Measurements from ENCODE around the gene RFTN2.

The RFTN2 gene

DNA sequence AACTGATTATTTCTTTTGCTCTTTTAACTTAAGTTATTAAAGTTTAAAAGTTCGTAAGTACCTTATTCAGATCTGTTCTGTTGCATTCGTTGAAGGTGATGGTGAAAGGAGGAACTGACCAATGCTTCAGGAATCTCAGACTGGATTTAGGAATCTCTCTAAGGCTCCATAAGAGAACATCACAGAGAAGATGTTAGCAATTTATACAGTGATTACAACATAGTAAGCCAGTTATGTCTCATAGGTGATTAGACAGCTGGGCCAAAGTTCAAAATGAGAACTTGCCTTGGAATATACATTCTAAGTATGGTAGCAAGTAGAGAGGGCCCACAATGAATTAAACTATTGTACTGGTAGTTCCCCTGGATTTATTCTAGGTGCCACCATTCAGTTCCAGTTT is 32.9 kb upstream of the RFTN2 start:
- no peaks in the 10 kb centered on the region for H3K9me3 ChIP-seq
- TF ChIP-seq, protein P1, sequence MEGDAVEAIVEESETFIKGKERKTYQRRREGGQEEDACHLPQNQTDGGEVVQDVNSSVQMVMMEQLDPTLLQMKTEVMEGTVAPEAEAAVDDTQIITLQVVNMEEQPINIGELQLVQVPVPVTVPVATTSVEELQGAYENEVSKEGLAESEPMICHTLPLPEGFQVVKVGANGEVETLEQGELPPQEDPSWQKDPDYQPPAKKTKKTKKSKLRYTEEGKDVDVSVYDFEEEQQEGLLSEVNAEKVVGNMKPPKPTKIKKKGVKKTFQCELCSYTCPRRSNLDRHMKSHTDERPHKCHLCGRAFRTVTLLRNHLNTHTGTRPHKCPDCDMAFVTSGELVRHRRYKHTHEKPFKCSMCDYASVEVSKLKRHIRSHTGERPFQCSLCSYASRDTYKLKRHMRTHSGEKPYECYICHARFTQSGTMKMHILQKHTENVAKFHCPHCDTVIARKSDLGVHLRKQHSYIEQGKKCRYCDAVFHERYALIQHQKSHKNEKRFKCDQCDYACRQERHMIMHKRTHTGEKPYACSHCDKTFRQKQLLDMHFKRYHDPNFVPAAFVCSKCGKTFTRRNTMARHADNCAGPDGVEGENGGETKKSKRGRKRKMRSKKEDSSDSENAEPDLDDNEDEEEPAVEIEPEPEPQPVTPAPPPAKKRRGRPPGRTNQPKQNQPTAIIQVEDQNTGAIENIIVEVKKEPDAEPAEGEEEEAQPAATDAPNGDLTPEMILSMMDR (IDR thresholded peaks at IDR 0.05; ENCODE audit: low read depth, low read length): no peak
- H3K4me3 ChIP-seq (ENCODE audit: low read depth, low read length): peak overlapping the region; percentile 96
- no peaks in the 10 kb centered on the region for H3K27me3 ChIP-seq
- DNase-seq: no peak
- H3K36me3 ChIP-seq: peaks cover 21% of the 10 kb centered on the region
- no peaks in the 10 kb centered on the region for H3K4me1 ChIP-seq

DNA sequence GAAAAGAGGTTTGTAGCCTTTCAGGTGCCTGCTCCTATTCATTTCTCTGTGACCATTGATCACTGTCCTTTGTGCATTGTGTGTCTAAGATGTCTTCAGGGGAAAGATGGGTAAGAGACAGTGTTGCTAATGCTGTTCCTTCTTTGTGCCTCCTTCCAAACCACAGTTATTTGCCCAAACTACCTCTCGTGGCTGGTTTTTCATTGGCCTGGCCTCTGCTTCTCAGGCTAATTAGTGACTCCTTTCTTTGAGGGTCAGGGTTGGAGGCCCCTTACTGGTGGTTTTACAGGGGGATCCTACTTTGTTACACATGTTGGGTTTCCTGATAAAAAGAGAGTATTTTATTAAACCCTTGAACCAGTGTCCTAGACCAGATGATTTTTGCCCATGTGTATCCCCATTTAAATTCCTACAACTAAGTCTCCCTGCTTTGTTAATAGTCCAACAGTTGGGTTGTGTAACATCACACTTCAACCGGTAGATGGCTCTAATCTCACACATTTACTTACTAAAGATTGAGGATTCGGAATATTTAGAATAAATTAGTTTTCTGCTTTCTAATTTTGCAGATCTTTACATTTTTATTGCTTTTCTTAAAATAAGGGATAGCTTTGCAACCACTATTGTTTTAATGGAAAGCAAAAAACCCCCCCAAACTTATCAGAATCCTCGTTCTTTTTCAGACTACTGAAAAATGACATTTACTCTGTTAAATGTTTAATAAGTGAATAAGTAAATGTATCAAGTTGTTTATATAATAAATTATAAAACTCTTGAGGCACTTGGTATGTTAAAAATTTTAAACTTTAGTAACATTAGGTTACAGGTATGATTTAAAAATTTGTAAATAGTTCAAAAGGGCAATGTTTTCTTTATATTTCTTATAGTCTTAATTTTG is 32.2 kb upstream of the RFTN2 start:
- peak overlapping the region; percentile 96 for H3K4me3 ChIP-seq (ENCODE audit: low read depth, low read length)
- DNase-seq: no peak
- no peaks in the 10 kb centered on the region for H3K9me3 ChIP-seq
- H3K27me3 ChIP-seq: no peaks in the 10 kb centered on the region
- H3K4me1 ChIP-seq: no peaks in the 10 kb centered on the region
- TF ChIP-seq, protein P1 (IDR thresholded peaks at IDR 0.05; ENCODE audit: low read depth, low read length): peak; percentile 71
- peaks cover 21% of the 10 kb centered on the region for H3K36me3 ChIP-seq

DNA sequence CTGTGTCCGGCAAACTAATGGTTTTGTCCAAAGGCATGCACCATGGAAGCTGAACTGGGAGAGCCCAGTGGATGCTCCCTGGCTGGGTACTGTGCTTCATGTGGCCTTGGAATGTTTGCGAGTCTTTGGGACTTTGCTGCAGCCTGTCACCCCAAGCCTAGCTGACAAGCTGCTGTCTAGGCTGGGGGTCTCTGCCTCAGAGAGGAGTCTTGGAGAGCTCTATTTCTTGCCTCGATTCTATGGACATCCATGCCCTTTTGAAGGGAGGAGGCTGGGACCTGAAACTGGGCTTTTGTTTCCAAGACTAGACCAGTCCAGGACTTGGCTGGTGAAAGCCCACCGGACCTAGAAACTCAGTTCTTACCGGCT is 31.4 kb upstream of the RFTN2 start:
- H3K27me3 ChIP-seq: no peaks in the 10 kb centered on the region
- no peak for DNase-seq
- no peaks in the 10 kb centered on the region for H3K9me3 ChIP-seq
- peak overlapping the region; percentile 96 for H3K4me3 ChIP-seq (ENCODE audit: low read depth, low read length)
- H3K4me1 ChIP-seq: no peaks in the 10 kb centered on the region
- TF ChIP-seq, protein P1 (IDR thresholded peaks at IDR 0.05; ENCODE audit: low read depth, low read length): no peak
- H3K36me3 ChIP-seq: peaks cover 21% of the 10 kb centered on the region

DNA sequence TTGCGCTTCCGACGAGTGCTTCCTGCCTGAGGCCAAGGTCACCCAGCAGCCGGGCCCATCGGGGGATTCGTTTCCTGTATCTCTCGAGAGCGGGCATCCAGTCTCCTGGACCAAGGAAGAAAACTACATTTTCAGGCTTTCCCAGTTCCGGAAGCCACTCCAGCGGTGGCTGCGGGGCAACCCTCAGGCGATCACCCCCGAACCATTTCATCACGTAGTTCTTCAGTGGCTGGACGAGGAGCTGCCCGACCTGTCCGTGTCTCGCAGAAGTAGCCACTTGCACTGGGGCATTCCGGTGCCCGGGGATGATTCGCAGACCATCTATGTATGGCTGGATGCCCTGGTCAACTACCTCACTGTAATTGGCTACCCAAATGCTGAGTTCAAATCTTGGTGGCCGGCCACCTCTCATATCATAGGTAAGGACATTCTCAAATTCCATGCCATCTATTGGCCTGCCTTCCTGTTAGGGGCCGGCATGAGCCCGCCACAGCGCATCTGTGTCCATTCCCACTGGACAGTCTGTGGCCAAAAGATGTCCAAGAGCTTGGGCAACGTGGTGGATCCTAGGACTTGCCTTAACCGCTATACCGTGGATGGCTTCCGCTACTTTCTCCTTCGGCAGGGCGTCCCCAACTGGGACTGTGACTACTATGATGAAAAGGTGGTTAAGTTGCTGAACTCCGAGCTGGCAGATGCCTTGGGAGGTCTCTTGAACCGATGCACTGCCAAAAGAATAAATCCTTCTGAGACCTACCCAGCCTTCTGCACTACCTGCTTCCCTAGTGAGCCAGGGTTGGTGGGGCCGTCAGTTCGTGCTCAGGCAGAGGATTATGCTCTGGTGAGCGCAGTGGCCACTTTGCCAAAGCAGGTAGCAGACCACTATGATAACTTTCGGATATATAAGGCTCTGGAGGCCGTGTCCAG is 30.8 kb upstream of the RFTN2 start:
- Histone ChIP-seq H3K9me3 (no peaks in the 10 kb centered on the region), H3K4me3 (ENCODE audit: low read depth, low read length) (peak overlapping the region; percentile 96), H3K27me3 (no peaks in the 10 kb centered on the region), H3K36me3 (peaks cover 14% of the 10 kb centered on the region), H3K4me1 (no peaks in the 10 kb centered on the region)
- TF ChIP-seq, protein P1 (IDR thresholded peaks at IDR 0.05; ENCODE audit: low read depth, low read length): no peak
- DNase-seq: peak; percentile 12

DNA sequence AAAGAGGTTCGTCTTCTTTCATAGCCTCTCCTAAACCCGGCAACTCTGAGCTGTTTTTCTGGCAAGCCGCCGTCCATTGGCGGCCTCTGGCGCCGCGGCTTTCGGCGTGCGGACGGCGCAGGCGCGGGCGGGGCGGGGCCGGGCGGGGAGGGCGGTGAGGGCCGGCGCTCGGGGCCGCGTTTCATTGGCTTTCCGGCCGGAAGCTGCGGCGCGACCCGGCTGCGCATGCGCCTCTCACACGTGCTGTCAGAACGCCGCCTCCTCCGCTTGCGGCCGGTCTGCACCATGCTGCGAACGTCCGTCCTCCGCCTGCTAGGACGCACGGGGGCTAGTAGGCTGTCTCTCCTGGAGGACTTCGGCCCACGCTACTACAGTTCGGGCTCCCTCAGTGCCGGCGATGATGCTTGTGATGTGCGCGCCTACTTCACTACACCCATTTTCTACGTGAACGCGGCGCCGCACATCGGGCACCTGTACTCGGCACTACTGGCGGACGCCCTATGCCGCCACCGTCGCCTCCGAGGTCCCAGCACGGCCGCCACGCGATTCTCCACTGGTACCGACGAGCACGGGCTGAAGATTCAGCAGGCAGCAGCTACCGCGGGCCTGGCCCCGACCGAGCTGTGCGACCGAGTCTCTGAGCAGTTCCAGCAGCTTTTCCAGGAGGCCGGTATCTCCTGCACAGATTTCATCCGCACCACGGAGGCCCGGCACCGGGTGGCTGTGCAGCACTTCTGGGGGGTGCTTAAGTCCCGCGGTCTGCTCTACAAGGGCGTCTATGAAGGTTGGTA is 29.9 kb upstream of the RFTN2 start, which contains the start of gene MARS2:
Gene MARS2 (plus strand): TSS at position 249 of the 791 bp plus-strand sequence. CDS start 37 bp downstream, at position 286.
- no peaks in the 10 kb centered on the region for H3K27me3 ChIP-seq
- peaks cover 10% of the 10 kb centered on the region for H3K36me3 ChIP-seq
- DNase-seq: peak; percentile 96
- H3K9me3 ChIP-seq: no peaks in the 10 kb centered on the region
- peak within 1 kb of the TSS; percentile 96 for H3K4me3 ChIP-seq (ENCODE audit: low read depth, low read length)
- TF ChIP-seq, protein P1 (IDR thresholded peaks at IDR 0.05; ENCODE audit: low read depth, low read length): no peak
- H3K4me1 ChIP-seq: no peaks in the 10 kb centered on the region

Data from BE2C (cell line).